SK-N-SH treated with all-trans-retinoic acid at 6 μM for 48 hours (cell line): ENCODE data around the gene PTPRG.

Experiments used
- CREB5 ChIP-seq: fragments of 250-450 bp; sonication (Bioruptor Pico); IDR thresholded peaks from 2 replicates; pipeline ENCODE4 v1.5.1; 2020; ENCODE audit warnings: low read depth, mild to moderate bottlenecking, moderate library complexity
- ESRRG ChIP-seq: fragments of 250-450 bp; sonication (Bioruptor Pico); IDR thresholded peaks from 2 replicates; pipeline ENCODE4 v1.6.1; 2021; ENCODE audit warnings: mild to moderate bottlenecking
- TCF4 ChIP-seq: fragments of 250-450 bp; sonication (Bioruptor Pico); IDR thresholded peaks from 2 replicates; pipeline ENCODE4 v1.8.0; 2021; ENCODE audit warnings: mild to moderate bottlenecking, moderate library complexity, borderline replicate concordance
- TOX ChIP-seq: fragments of 250-450 bp; sonication (Bioruptor Pico); IDR thresholded peaks from 2 replicates; pipeline ENCODE4 v1.8.0; 2021; ENCODE audit warnings: mild to moderate bottlenecking, moderate library complexity, borderline replicate concordance
- ZC3H10 ChIP-seq: fragments of 250-450 bp; sonication (Bioruptor Pico); IDR thresholded peaks from 2 replicates; pipeline ENCODE4 v1.5.1; 2021; ENCODE audit warnings: mild to moderate bottlenecking, moderate library complexity
- ZFP3 ChIP-seq: fragments of 250-450 bp; sonication (Bioruptor Pico); IDR thresholded peaks from 2 replicates; pipeline ENCODE4 v1.5.0; 2020; ENCODE audit warnings: mild to moderate bottlenecking, moderate library complexity
- ZNF70 ChIP-seq: fragments of 450-650 bp; formaldehyde crosslinking; IDR thresholded peaks from 2 replicates; pipeline ENCODE4 v1.5.0; 2020; ENCODE audit warnings: mild to moderate bottlenecking, moderate library complexity
- TF ChIP-seq, protein P1 (sequence below): fragments of 250-450 bp; sonication (Bioruptor Pico); IDR thresholded peaks from 2 replicates; pipeline ENCODE4 v1.5.1; 2021; ENCODE audit warnings: mild to moderate bottlenecking, moderate library complexity

GRCh38 chr3:61624300-61624699 is 62.9 kb downstream of the PTPRG start:
- TF ChIP-seq TOX (CRISPR knock-in tag) (no peak), ZFP3 (CRISPR knock-in tag) (no peak), ZC3H10 (CRISPR knock-in tag) (no peak), ESRRG (no peak), TCF4 (CRISPR knock-in tag) (no peak), ZNF70 (CRISPR knock-in tag) (no peak), CREB5 (CRISPR knock-in tag) (no peak)
- TF ChIP-seq, protein P1, sequence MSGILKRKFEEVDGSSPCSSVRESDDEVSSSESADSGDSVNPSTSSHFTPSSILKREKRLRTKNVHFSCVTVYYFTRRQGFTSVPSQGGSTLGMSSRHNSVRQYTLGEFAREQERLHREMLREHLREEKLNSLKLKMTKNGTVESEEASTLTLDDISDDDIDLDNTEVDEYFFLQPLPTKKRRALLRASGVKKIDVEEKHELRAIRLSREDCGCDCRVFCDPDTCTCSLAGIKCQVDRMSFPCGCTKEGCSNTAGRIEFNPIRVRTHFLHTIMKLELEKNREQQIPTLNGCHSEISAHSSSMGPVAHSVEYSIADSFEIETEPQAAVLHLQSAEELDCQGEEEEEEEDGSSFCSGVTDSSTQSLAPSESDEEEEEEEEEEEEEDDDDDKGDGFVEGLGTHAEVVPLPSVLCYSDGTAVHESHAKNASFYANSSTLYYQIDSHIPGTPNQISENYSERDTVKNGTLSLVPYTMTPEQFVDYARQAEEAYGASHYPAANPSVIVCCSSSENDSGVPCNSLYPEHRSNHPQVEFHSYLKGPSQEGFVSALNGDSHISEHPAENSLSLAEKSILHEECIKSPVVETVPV: no peak
